CD1c-positive myeloid dendritic cell (primary cell): ENCODE data around the gene CLIC6.
"Not testable (repeated sequence)": the region's sequence is repeated elsewhere in the genome, so short reads cannot be mapped to it uniquely, and the experiment has no call there.

Experiments
- DNase-seq: peaks from one replicate; pipeline ENCODE4 v3.0.0-alpha.2; 2016; ENCODE audit errors: extremely low spot score

CLIC6 gene

DNA sequence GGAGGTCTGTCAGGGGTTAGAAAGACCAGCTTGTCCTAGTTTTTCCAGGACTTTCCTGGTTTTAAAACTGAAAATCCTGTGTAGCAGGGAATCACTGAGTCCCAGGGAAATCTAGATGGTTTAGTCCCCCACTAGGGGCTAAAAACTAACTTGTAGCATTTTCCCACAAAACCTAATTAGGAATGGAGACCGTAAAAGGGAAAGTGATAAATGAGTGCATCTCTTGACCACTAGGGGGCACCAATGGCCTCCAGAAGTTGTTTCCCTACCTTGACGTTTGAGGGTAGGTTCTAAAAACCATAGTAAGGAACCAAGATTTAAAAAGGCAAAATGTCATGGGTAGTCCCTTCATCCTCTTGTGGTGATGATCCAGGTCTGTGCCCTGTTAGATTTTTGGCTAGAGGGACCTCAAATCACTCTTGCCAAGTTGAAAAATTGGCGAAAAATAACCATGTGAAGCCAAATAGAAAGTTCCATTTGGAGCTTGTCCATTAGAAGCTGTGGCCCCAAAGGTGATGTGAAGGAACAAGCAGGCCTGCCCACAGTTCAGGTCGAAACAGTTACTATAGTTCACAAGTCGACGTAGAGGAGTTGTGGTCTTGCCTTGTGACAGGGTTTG, 24.5 kb downstream of the CLIC6 start:
- DNase-seq: peak; percentile 73

DNA sequence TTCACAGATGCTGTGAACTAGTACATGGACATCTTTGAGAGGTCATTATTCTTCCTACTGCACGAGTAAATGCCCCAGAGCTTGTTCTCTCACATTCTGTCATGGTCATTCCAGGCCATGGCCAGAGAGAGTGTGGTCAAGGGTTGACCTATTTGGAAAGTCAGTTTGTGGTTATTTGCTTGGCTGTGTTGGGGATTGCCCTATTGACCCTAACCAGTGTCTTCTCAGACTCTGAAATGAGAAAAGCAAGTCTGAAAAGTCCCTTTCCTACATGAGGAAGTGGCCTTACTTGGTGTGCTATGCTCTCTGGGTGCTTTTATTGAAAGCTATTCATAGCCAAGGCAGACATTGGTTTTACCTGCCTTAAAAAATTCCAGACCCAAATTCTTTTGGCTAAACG, 26.6 kb downstream of the CLIC6 start:
- DNase-seq: peak; percentile 3

DNA sequence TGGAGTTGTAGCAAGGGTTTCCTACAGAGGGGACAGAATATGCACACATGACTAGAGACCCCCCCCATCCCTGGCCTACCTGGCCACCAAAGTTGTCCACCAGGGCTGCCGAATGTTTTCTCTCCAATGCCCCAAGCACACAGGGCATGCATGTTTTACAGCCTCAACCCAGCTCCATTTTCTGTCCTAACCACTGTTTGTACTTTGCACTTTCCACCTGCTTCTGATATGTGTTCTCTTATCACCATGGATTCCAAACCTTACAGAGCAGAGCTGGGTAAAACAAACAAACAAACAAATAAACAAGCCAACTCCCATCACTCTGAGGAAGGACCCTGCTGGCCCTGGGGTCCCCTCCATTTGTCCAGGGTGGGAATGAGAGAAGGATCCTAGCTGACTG, 27.3 kb downstream of the CLIC6 start:
- no peak for DNase-seq

DNA sequence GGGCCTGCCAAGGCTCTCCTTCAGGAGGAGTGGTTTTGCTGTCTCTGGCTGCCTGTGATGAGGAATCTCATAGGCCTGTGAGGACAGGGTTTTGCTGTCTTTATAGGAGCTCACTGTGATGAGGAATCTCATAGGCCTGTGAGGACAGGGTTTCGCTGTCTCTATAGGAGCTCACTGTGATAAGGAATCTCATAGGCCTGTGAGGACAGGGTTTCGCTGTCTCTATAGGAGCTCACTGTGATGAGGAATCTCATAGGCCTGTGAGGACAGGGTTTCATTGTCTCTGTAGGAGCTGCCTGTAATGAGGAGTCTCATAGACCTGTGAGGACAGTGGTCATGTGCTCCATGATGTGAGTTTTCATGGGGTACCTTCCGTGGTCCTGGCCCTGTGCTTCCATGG, 29.0 kb downstream of the CLIC6 start:
- no peak for DNase-seq

DNA sequence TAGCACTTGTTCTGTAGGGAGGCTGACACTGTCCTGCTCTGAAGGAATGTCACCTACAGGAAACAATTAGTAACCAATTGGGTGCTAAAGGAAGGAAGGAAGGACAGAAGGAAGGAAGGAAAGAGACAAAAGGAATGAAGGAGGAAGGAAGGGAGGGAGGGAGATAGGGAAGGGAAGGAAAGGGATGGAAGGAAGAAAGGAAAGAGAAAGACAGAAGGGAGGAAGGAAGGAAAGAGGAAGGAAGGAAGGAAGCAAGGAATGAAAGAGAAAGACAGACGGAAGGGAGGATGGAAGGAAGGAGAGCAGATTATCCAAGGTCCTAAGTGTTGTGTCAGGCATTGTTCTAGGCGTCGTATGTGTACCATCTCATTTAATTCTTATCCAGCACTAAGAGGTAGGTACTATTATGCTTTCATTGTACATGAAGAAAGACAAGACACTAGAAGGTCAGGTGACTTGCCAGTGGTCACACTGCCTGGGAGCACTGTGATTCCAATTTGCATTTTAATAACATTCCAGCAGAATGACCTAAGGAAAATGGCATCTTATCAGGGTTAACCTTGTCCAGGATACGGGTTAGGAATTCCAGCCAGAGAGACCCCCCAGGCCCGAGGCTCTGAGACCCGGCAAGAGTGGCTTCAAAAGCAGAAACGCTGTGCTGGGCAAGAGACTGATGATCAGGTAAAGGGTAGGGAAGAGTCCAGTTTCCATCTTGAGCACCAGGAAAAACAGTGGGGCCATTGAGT, 29.6 kb downstream of the CLIC6 start:
- no peak for DNase-seq

DNA sequence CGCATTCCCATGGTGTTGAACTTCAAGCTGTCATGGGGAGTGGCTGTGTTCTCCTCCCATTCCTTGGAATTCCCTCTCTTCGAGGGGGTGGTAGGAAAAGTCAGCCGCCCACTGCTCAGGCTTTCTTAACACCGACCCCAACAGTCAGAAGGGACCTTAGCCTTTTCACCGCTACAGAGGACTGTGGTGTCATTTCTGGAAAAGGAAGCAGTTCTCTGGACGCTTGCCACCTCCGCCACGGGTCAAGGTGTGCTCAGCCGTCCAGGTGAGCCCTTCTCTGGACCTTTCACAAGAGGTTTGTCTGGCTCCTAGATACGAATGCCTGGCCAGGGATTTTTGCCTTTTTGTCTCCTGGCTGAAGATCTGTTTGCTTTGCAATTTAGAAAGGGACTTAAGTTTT, 31.8 kb downstream of the CLIC6 start:
- no peak for DNase-seq

DNA sequence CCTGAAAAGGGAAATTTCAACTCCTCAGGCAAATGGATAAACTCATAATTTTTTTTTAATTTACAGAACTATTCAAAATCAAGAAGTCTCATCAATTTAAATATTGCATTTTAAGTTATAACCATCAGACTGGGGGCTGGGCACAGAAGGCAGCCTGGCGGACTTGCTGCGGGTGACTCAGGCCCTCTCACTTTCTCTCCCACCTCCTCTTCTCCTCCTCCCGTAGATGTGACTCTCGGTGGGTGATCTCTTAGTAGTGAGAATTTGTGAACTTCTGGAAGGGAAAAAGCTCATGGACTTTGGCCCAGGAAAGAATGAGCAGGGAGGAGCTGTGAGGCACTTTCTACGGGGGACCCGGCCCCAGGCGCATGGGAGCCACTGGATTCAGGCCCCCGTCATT, 32.9 kb downstream of the CLIC6 start:
- DNase-seq: no peak

DNA sequence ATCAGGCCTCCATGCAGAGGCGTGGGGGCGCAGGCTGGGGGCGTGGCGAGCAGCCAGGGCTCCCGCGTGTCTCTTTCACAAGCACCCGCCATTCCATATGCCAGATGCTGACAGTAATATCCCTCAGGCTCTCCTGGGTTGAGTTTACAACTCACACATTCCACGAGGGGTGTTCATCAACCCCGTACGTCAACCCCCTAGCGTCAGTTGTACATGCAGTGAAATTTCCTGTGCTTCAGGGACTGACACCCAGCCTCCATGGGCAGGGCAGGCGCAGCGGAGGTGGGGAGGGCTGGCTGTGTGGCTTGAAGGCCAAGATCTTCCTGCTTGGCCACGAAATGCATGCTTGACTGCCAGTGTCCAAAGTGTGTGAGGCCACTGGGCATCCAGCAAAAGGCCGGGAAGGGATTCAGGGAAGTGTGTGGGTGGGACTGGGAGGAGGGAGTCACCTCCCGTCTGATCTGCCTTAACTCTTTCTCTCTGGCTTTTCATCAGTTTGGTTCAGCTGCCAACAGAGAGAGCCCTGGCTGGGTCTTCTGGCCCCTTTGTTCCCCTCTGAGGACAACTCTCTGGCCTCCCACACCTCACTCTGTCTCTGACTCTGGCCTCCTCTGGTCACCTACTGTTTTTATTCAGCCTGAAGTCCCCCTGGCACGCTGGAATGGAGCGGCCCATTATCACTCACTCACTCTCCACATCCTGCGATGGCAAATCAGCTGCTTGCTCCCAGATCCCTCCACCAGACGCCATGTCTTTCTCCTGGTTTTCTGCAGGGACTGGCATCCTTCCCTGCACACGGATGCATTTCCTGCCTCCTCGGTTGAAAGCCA, 33.8 kb downstream of the CLIC6 start:
- no peak for DNase-seq

DNA sequence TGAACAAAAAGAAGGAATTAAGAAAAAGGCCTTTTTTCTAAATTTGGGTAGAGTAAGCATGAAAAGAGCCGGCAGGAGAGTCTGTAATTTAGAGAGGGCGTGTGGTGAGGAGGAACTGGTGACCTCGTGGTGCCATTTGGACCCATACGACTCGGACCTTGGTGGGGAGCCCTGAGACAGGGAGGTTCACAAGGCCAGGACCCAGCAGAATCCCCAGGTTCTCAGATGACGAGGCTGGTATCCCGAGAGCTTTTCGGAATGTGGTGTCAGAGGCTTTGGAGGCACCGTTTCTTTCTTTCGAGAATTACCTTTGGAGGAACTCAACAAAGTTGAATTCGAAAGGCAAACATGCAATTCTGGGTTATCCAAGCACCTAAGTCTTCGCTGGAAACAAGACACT, 34.8 kb downstream of the CLIC6 start:
- no peak for DNase-seq

DNA sequence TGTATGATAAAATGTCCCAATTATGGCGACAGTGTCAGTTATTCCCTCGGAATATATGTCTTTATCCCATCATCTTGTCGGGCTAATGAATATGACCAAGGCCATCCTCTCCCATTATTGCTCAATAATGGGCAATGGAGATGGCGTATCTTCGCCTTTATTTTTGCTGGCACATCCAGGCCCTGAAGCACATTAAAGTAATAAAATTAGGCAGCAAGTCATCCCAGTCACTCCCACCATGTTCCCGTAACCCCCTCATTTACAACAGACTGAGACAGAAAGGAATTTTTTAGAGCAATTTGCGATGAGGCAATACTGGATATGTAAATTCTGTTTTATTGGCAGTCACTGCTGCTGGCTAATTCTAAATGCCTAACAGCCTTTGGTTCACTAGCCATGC, 35.3 kb downstream of the CLIC6 start:
- DNase-seq: no peak

DNA sequence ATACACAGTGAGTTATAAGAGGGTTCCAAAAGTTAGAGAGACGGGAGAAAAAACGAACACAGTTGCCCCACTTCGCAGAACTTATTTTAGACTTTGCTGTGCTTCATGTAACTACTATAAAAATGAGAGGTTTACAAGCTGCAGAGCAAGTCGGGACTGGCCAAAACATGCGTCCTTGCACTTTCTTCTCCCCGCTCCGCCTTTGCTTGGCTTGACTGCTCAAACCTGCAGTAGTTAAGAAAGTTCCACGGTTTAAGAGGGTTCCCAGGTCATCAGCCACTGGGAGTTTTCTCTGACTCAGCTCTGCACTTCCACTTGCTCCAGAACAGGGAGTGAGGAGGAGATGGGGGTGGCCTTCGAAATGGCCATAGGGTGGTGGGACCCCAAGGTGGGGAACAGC, 36.2 kb downstream of the CLIC6 start:
- no peak for DNase-seq

DNA sequence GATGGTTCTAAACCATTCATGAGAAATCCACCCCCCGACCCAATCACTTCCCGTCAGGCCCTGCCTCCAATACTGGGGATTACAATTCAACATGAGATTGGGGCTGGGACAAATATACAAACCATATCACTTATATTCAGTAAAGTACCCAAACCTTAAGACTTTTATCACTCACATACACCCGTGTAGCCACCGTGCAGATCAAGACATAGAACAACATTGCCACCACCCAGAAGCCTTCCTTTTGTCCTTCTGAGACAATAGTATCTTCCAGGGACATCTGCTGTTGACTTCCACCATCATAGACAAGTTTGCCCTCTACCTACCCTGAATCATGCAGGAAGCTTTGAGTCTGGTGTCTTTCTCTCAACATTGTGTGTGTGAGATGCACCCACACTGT, 37.5 kb downstream of the CLIC6 start:
- DNase-seq: no peak

DNA sequence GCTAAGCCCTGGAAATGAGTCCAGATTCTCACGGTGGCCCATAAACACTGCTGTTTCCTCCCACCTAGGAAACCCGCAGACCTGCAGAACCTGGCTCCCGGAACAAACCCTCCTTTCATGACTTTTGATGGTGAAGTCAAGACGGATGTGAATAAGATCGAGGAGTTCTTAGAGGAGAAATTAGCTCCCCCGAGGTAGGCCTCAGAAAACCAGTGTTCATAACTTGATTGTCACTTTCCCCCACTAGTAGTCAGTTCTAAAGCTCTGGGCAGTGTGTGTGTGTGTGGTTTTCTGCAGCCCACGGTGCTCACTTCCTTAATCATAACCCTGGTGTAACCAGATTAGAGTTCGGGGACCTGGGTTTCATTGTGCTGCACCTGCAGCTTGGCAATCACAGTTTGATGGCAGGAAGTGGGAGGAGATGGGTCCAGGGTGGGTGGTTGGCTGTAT, 39.1 kb downstream of the CLIC6 start:
- DNase-seq: peak; percentile 18

DNA sequence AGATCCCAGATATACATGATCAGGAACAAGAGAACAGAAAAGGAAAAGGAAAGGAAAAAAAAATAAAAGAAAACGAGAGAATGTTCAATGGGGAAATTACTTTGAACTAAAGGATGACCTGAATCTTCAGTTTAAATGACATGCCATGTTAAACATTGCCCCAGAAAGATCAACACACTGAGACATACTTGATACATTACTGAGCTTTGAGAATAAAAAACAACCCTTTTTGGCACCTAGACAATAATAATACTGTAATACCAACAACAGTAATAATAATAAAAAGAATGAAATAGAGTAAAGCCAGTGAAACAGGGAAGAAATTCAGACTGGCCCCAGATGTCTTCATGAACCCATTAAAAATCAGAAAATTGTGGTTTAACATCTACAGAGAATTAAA, 44.8 kb downstream of the CLIC6 start:
- no peak for DNase-seq

DNA sequence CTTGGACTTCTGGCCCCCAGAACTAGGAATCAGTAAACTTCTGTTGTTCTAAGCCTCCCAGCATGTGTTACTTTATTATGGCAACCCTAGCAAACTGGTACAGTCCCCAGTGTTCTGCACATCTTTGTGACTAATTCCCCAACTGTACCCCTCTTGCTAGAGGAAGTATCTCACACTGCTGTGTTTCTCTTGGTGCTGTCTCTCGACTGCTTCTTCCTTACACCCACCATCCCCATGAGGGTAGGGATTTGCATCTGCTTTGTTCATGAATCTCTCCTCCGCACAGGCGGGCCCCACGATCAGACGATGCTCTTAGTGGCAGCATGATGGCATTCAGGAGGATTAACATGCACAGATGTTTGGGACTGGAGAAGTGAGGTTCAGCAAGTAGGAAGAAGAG, 46.7 kb downstream of the CLIC6 start:
- no peak for DNase-seq

DNA sequence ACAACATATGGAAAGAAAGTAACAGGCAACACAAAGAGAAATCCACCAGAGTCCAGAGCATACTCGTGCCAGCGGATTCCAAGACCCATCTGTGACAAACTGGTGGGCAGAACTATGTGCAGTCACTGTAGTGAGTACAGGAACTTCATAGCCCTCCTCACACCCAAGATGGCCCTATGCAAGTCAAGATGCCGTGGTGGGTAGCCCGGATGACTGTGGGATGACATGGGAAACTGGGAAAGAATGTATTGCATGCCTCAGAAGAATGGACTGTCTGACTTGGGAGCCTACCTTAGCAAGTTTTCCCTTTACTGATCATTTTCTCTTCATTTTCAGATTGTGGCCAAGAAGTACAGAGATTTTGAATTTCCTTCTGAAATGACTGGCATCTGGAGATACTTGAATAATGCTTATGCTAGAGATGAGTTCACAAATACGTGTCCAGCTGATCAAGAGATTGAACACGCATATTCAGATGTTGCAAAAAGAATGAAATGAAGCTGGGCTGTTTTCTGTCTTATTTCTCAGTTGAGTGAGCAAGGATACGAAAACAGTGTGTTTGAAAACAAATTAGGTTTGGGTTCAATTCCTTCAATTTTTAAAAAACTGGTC, 47.3 kb downstream of the CLIC6 start:
- no peak for DNase-seq

DNA sequence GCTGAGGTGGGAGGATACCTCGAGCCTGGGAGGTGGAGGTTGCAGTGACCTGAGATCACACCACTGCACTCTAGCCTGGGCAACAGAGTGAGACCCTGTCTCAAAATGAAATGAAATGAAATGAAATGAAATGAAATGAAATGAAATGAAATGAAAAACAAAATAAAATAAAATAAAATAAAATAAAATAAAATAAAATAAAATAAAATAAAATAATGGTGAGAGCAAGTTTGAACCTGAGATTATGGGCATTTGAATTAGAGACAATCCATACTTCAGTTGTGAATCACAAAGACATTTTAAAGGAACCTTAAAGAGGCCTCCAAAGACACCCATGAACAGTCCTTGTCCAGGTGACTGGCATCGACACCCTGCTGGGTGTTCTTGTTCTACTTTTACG, 49.7 kb downstream of the CLIC6 start:
- not testable (repeated sequence) for DNase-seq

DNA sequence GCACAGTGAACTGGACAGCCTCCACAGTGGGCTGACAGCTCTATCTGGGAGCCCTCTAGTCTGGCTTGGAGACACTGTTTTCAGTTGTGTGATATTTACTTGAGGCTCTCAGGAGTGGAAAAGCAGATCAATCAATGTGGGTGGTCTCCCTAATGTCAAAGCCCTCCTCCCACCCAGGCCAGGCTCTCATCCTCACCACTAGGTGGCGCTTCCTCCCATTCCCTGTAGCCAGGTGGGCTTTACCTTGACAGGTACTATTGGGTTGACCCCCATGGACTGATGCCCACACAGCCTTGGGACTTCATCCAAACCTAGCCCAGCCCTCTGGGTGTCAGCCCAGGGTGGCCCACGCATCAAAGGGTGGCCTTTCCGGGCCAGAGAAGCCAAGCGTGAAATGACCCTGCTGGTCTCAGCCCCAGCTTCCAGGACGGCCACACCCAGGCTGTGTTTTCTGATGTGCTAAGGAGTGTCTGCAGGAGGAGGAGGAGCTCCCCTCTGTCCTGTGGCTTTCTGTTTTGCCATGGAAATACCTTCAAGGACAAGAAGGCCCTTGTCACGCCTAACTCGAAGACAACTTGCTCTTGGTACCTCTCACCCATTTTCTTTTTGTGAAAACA, 54.0 kb downstream of the CLIC6 start:
- no peak for DNase-seq

DNA sequence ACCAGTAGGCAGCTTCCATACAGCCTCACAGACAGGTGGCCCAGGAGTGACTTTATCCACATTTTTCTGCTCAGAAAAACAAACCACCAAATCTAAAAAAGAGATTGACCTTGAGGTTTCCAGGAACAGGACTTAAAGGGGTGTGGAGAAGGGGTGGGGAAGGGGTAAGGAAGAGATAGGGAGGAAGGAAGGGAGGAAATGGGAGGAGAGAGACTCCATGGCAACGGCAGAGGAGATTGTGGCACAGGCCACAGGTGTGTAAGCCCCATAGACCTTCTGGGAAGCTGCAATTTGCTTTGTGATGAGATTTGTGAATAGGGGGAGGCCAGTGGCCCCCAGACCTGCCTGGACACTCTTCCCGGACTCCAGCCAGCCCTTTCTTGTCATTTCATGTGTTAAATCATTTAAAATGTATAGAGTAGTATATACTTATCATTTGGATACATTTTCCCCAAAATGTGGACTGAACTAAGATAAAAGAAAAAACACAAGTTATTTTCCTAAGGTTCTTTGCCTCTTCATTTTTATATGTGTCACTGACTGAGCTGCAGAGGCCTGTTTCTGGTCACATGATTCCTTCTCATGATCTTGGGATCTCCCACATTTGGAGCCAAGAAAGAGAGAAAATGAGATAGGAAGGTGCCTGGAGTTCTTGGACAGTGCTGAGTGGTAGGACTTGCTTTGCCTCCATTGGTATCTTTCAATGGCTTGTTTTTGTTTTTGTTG, 55.5 kb downstream of the CLIC6 start:
- DNase-seq: no peak

DNA sequence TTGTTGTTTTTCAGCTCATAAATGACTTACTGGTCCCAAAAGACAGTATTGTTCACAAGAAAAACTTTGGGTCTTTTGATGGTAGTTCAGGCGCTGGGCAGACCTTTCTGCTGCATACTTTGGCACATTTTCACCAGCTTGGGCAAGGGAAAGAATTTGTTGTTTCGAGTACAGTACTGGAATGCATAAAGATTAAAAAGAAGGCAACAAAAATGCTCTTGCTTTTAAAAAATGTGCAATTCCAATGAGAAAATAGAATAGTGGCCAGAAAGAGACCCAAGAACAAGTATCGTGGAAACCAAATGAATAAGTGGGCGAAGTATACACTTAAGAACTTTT, 56.0 kb downstream of the CLIC6 start:
- DNase-seq: no peak

DNA sequence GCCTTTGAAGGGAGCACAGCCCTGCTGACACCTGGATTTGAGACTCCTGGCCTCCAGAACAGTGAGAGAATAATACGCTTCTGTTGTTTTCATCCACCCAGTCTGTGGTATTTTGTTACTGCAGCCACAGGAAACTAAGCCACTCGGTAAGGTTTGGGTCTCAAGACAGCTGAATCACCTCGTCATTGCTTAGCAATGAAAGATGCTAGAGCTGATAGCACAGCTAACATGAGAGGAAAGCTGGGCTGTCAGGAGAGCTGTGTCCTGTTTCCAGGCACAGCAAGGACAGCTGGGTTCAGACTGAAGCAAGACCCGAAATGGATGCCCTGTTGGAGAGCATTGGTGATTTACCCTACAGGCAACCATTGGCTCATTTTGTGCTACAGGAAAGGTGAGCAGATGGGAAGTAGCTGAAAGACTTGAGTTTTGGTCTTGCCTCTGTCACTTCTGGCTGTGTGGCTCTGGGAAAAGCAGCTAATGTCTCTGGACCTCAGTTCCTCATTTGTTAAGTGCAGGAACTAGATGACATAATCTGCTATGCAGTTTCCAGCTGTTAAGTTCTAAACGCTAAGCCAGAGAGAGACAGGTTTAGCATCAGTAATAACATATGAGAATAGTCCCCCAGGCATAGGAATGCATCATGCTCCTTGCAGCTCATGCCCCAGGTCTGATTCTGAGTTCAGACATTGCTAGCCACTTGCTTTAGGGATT, 58.0 kb downstream of the CLIC6 start:
- peak; percentile 6 for DNase-seq
